ENCODE measurements around the gene PRRT3. TPM values are rescaled to one million over a fixed set of nuclear protein-coding genes. Genes with fewer than 3 reads are reported as not detected.

Gene PRRT3
- total RNA-seq, result 2.5 and 3.6 TPM in 2 replicates

- no peak for DNase-seq (ENCODE audit: extremely low read depth, low read depth, low spot score)
These were observed at the start of gene PRRT3 for GRCh38 chr3:9951962-9952805. TSS of gene PRRT3 (minus strand) at chr3:9952408. CDS start at chr3:9950115, 2,293 bp downstream.

GRCh38 chr3:10000686-10001085 is 48.5 kb upstream of the PRRT3 start:
- no peak for DNase-seq (ENCODE audit: extremely low read depth, low read depth, low spot score)

- DNase-seq (ENCODE audit: extremely low read depth, low read depth, low spot score), result no peak
These were observed 42.1 kb upstream of the PRRT3 start for GRCh38 chr3:9994086-9994844.

GRCh38 chr3:9986230-9986725 is 34.1 kb upstream of the PRRT3 start:
- no peak for DNase-seq (ENCODE audit: extremely low read depth, low read depth, low spot score)

- no peak for DNase-seq (ENCODE audit: extremely low read depth, low read depth, low spot score)
These were observed 28.0 kb upstream of the PRRT3 start for GRCh38 chr3:9980251-9980650.

- no peak for DNase-seq (ENCODE audit: extremely low read depth, low read depth, low spot score)
These were observed 26.6 kb upstream of the PRRT3 start for GRCh38 chr3:9978710-9979305.

GRCh38 chr3:9976721-9977709 is 24.8 kb upstream of the PRRT3 start:
- peak; percentile 92 for DNase-seq (ENCODE audit: extremely low read depth, low read depth, low spot score)

- no peak for DNase-seq (ENCODE audit: extremely low read depth, low read depth, low spot score)
These were observed 17.9 kb upstream of the PRRT3 start for GRCh38 chr3:9970020-9970652.

- no peak for DNase-seq (ENCODE audit: extremely low read depth, low read depth, low spot score)
These were observed 17.4 kb upstream of the PRRT3 start for GRCh38 chr3:9969632-9970019.

GRCh38 chr3:9966841-9967240 is 14.6 kb upstream of the PRRT3 start:
- no peak for DNase-seq (ENCODE audit: extremely low read depth, low read depth, low spot score)

- no peak for DNase-seq (ENCODE audit: extremely low read depth, low read depth, low spot score)
These were observed 13.1 kb upstream of the PRRT3 start for GRCh38 chr3:9965200-9965875.

- DNase-seq (ENCODE audit: extremely low read depth, low read depth, low spot score), result no peak
These were observed 5.0 kb upstream of the PRRT3 start for GRCh38 chr3:9957214-9957613.

- DNase-seq (ENCODE audit: extremely low read depth, low read depth, low spot score), result no peak
These were observed 3.6 kb upstream of the PRRT3 start for GRCh38 chr3:9955611-9956352.

GRCh38 chr3:9955067-9955502 is 2.9 kb upstream of the PRRT3 start:
- DNase-seq (ENCODE audit: extremely low read depth, low read depth, low spot score), result no peak

GRCh38 chr3:9951598-9951961 is 628 bp downstream of the PRRT3 start:
- DNase-seq (ENCODE audit: extremely low read depth, low read depth, low spot score), result no peak

GRCh38 chr3:9951126-9951525 is 1.1 kb downstream of the PRRT3 start:
- DNase-seq (ENCODE audit: extremely low read depth, low read depth, low spot score), result no peak

GRCh38 chr3:9949626-9950025 is 2.6 kb downstream of the PRRT3 start:
- DNase-seq (ENCODE audit: extremely low read depth, low read depth, low spot score), result no peak

GRCh38 chr3:9949115-9949514 is 3.1 kb downstream of the PRRT3 start:
- no peak for DNase-seq (ENCODE audit: extremely low read depth, low read depth, low spot score)

All from glomerular endothelial cell (primary cell).